PC-9 (cell line): ENCODE data around the gene DYNLT2.

Experiments used
- CTCF ChIP-seq: fragments of 200-600 bp; sonication (generic); conservative IDR thresholded peaks from 2 replicates; pipeline ENCODE4 v1.6.1; 2017; ENCODE audit warnings: mixed run types, antibody characterized with exemption, mild to moderate bottlenecking, moderate library complexity
- EZH2 ChIP-seq: fragments of 200-600 bp; sonication (generic); IDR thresholded peaks from 2 replicates; pipeline ENCODE4 v1.8.0; 2017; ENCODE audit warnings: antibody characterized with exemption, low read depth

DNA sequence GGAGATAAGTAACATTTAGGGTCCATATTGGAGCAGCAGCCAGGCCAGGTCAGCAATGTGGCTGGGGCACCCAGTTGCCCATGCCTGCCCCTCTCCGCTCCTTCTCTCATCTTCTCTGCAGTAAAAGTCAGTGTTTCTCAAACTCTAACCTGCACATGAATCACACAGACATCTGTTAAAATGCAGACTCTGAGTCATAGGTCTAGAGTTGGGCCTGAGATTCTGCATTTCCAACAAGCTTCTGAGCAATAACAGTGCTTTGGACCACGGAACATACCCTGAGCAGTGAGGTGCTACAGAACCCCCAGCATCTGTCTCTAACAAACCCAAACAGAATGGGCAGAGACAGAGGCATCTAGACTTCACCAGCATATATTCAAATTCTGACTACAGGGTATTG, 37.2 kb downstream of the DYNLT2 start:
- no peak for TF ChIP-seq CTCF
- TF ChIP-seq EZH2, result no peak
